Endothelial cell of umbilical vein (primary cell): ENCODE results near the gene PRKCQ. TPM values are rescaled to one million over a fixed set of nuclear protein-coding genes. Genes with fewer than 3 reads are reported as not detected.

Source experiments
- BruUV-seq: library from RNA; stranded (reverse); fragments of 400-500 nt; replicated peaks from 2 replicates; lab custom pipeline; 2021; lab: Mats Ljungman, UMichigan
- CTCF ChIA-PET: fragments of 300-600, 350-600 bp; sonication (Branson Sonifier 250); formaldehyde crosslinking; loops from one replicate; lab custom pipeline; 2021; ENCODE audit warnings: antibody characterized with exemption, inconsistent platforms; lab: Charles Lee
- POLR2A ChIA-PET: fragments of 300-600, 350-600 bp; sonication (Branson Sonifier 250); formaldehyde crosslinking; loops from one replicate; lab custom pipeline; 2021; ENCODE audit warnings: antibody characterized with exemption, inconsistent platforms; lab: Charles Lee
- DNase-seq: peaks from one replicate; pipeline ENCODE4 v3.0.0-alpha.2; 2011; ENCODE audit warnings: low read depth, low spot score
- FAIRE-seq: peaks from 2 replicates; lab custom pipeline; 2011; peaks lifted over from hg19 to GRCh38; lab: Jason Lieb, UNC
- H2AFZ ChIP-seq: 2 replicates; pipeline ENCODE4 v1.6.0; 2012; ENCODE audit warnings: low read depth, low read length, control low read depth, inconsistent platforms
- H3K27ac ChIP-seq: 2 replicates; pipeline ENCODE4 v1.5.1; 2011; ENCODE audit warnings: low read depth, mild to moderate bottlenecking, control low read depth, low read length, moderate library complexity; ENCODE audit not compliant: insufficient read depth
- H3K27me3 ChIP-seq, 2 experiments: 2 replicates each; pipeline versions ENCODE4 v1.6.0 to v1.6.1; 2011; ENCODE audit warnings: low read length in 2 of 2, mixed read lengths in 1 of 2; ENCODE audit not compliant: control insufficient read depth in 2 of 2, insufficient read depth in 2 of 2
- H3K36me3 ChIP-seq, 2 experiments: 2 replicates in 1 of 2; 3 replicates in 1 of 2; pipeline ENCODE4 v1.5.1; 2011; ENCODE audit warnings: low read length in 2 of 2, mild to moderate bottlenecking in 1 of 2, moderate library complexity in 1 of 2; ENCODE audit not compliant: control insufficient read depth in 2 of 2, insufficient read depth in 2 of 2; ENCODE audit errors: extremely low read depth in 1 of 2
- H3K4me1 ChIP-seq: 3 replicates; pipeline ENCODE4 v1.5.1; 2011; ENCODE audit warnings: mild to moderate bottlenecking, low read length; ENCODE audit not compliant: control insufficient read depth, insufficient read depth; ENCODE audit errors: extremely low read depth
- H3K4me2 ChIP-seq: 2 replicates; pipeline ENCODE4 v1.6.1; 2011; ENCODE audit warnings: low read length, control low read depth, mixed read lengths; ENCODE audit not compliant: insufficient read depth
- H3K4me3 ChIP-seq, 3 experiments: fragments of 200-600 bp in 1 of 3; sonication (generic), shearing (Covaris generic) in 1 of 3; replicated peaks in 1 of 3; 2 replicates each; pipeline ENCODE4 v1.5.1; 2011 to 2016; ENCODE audit warnings: control low read depth in 3 of 3, low read length in 3 of 3, mild to moderate bottlenecking in 2 of 3, inconsistent platforms in 1 of 3, low read depth in 1 of 3, moderate library complexity in 1 of 3; ENCODE audit not compliant: insufficient read depth in 1 of 3
- H3K79me2 ChIP-seq: 2 replicates; pipeline ENCODE4 v1.6.0; 2012; ENCODE audit warnings: low read length, inconsistent platforms; ENCODE audit not compliant: control insufficient read depth, insufficient read depth
- H3K9ac ChIP-seq: replicated peaks from 2 replicates; pipeline ENCODE3; 2011; ENCODE audit warnings: low read length, control low read depth; ENCODE audit not compliant: insufficient read depth; ENCODE audit errors: extremely low read depth
- H3K9me1 ChIP-seq: replicated peaks from 3 replicates; pipeline ENCODE4 v1.6.0; 2011; ENCODE audit warnings: mild to moderate bottlenecking, low read length; ENCODE audit not compliant: control insufficient read depth, insufficient read depth; ENCODE audit errors: extremely low read depth
- H3K9me3 ChIP-seq: replicated peaks from 2 replicates; pipeline ENCODE4 v1.5.1; 2012; ENCODE audit warnings: low read length, inconsistent platforms; ENCODE audit not compliant: control insufficient read depth, insufficient read depth
- H4K20me1 ChIP-seq: replicated peaks from 2 replicates; pipeline ENCODE3; 2011; ENCODE audit warnings: mild to moderate bottlenecking, low read length; ENCODE audit not compliant: control insufficient read depth, insufficient read depth; ENCODE audit errors: extremely low read depth
- EZH2 ChIP-seq: IDR thresholded peaks from 2 replicates; pipeline ENCODE4 v1.6.1; 2012; ENCODE audit warnings: borderline replicate concordance, low read depth, mild to moderate bottlenecking, moderate library complexity, low read length, inconsistent platforms; ENCODE audit not compliant: severe bottlenecking
- FOS ChIP-seq: IDR thresholded peaks from 2 replicates; pipeline ENCODE4 v1.6.1; 2011; ENCODE audit warnings: mild to moderate bottlenecking, low read length, moderate library complexity, borderline replicate concordance; ENCODE audit not compliant: insufficient read depth
- GATA2 ChIP-seq: IDR thresholded peaks from 2 replicates; pipeline ENCODE4 v1.7.0; 2011; ENCODE audit warnings: low read depth, mild to moderate bottlenecking, moderate library complexity, mixed read lengths, low read length; ENCODE audit not compliant: insufficient read length, insufficient read depth
- JUN ChIP-seq: IDR thresholded peaks from 2 replicates; pipeline ENCODE4 v1.6.1; 2011; ENCODE audit warnings: borderline replicate concordance, low read depth; ENCODE audit not compliant: insufficient read length, insufficient read depth
- MYC ChIP-seq: IDR thresholded peaks from one replicate; pipeline ENCODE4 v1.6.1; 2011; ENCODE audit warnings: mild to moderate bottlenecking, low read depth, low read length
- POLR2A ChIP-seq: IDR thresholded peaks from 2 replicates; pipeline ENCODE4 v1.6.1; 2012; ENCODE audit warnings: low read depth, mild to moderate bottlenecking, control low read depth, low read length
- POLR2AphosphoS5 ChIP-seq: IDR thresholded peaks from 2 replicates; pipeline ENCODE4 v1.6.1; 2012; ENCODE audit warnings: low read depth, mild to moderate bottlenecking, control low read depth, low read length, moderate library complexity; ENCODE audit not compliant: insufficient read depth
- dilution Hi-C: fragments of 300-500 bp; cut with MboI; formaldehyde crosslinking; loops from one replicate; pipeline ENCODE4 v1.15.0; 2019; ENCODE audit warnings: low sequenced_read_pairs; ENCODE audit not compliant: extremely low pct_ligation_motif_present
- intact Hi-C: fragments of 100-400 bp; cut with micrococcal nuclease; formaldehyde crosslinking; loops from one replicate; pipeline ENCODE4 v1.10.0; 2022
- polyA plus RNA-seq, 4 experiments: library from polyadenylated mRNA; depleted of rRNA in 3 of 4; stranded (reverse) in 3 of 4; unstranded in 1 of 4; fragments of >200 nt; gene quantifications; 2 replicates each; pipeline versions ENCODE4 v1.2.1 to v1.2.3, GENCODE V29; 2011 to 2012; ENCODE audit warnings: missing spikeins in 1 of 4
- total RNA-seq: library from RNA; stranded (reverse); gene quantifications from 2 replicates; pipeline ENCODE4 v1.2.3, GENCODE V29; 2021
- TF ChIP-seq, protein P1 (sequence below), 2 donors: IDR thresholded peaks; 1 replicate in 1 of 2; 2 replicates in 1 of 2; pipeline ENCODE4 v1.5.1; 2011; ENCODE audit warnings: low read length in 2 of 2, mild to moderate bottlenecking in 2 of 2, moderate library complexity in 2 of 2, control low read depth in 1 of 2, inconsistent platforms in 1 of 2, low read depth in 1 of 2; ENCODE audit not compliant: insufficient read depth in 1 of 2; ENCODE audit errors: extremely low read depth in 1 of 2
- TF ChIP-seq, protein P2 (sequence below): IDR thresholded peaks from 2 replicates; pipeline ENCODE4 v1.6.1; 2011; ENCODE audit not compliant: insufficient read depth, insufficient read length

PRKCQ gene
- total and polyA plus RNA-seq, 2 donors (not counting 3 experiments of a cell fraction or from before 2014, with no cell fraction given) = 0.32 to 0.55 TPM

DNA sequence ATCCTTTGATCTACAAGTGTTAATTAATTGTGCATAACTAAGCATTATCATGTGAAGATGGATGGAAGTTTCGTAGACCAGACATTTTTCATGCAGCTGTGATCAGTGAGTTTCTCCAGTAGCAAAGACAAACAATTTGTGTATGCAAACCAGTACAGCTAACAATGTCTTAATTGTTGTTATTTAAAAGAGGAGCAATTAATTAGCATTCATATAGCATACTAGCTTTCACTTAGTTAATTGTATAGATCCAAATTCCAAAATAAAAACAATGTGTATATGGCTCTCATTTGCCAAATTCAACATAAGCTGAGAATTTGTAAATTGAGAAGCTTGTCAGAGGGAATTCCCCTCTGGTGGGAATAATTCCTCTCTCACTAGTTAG, 22.6 kb upstream of the PRKCQ start:
- no peak for TF ChIP-seq MYC
- no peak for TF ChIP-seq EZH2
- no peak for TF ChIP-seq FOS
- TF ChIP-seq, protein P1, sequence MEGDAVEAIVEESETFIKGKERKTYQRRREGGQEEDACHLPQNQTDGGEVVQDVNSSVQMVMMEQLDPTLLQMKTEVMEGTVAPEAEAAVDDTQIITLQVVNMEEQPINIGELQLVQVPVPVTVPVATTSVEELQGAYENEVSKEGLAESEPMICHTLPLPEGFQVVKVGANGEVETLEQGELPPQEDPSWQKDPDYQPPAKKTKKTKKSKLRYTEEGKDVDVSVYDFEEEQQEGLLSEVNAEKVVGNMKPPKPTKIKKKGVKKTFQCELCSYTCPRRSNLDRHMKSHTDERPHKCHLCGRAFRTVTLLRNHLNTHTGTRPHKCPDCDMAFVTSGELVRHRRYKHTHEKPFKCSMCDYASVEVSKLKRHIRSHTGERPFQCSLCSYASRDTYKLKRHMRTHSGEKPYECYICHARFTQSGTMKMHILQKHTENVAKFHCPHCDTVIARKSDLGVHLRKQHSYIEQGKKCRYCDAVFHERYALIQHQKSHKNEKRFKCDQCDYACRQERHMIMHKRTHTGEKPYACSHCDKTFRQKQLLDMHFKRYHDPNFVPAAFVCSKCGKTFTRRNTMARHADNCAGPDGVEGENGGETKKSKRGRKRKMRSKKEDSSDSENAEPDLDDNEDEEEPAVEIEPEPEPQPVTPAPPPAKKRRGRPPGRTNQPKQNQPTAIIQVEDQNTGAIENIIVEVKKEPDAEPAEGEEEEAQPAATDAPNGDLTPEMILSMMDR (IDR thresholded peaks at IDR 0.05; ENCODE audit: extremely low read depth in 1 of 2, insufficient read depth in 1 of 2, low read depth in 1 of 2, low read length in 2 of 2) = no peak
- TF ChIP-seq JUN = no peak
- TF ChIP-seq POLR2AphosphoS5 = no peak
- TF ChIP-seq, protein P2, sequence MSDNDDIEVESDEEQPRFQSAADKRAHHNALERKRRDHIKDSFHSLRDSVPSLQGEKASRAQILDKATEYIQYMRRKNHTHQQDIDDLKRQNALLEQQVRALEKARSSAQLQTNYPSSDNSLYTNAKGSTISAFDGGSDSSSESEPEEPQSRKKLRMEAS = no peak
- no peak for TF ChIP-seq POLR2A
- TF ChIP-seq GATA2 = no peak
- Histone ChIP-seq H3K4me2 (no peak overlapping the region), H2AFZ (no peak overlapping the region), H3K27me3 (no peaks in the 10 kb centered on the region), H3K9me3 (no peaks in the 10 kb centered on the region), H3K9me1 (no peaks in the 10 kb centered on the region), H3K36me3 (no peaks in the 10 kb centered on the region), H3K4me1 (no peaks in the 10 kb centered on the region), H3K4me3 (no peak overlapping the region), H4K20me1 (no peaks in the 10 kb centered on the region), H3K9ac (no peak overlapping the region), H3K79me2 (no peaks in the 10 kb centered on the region), H3K27ac (no peak overlapping the region)
- dilution Hi-C loops (no loop called here), intact Hi-C loops (no loop called here)
- CTCF ChIA-PET = interaction anchor here (1.1 kb wide), 2 partner anchors 22 to 65 kb away, joined by 3 read pairs; no protein-coding TSS in a partner anchor
- no peak for DNase-seq
- POLR2A ChIA-PET = no interaction called here
- FAIRE-seq = no peak
- no TSS peak for BruUV-seq
